GM21367 (cell line): ENCODE data around the gene NPM1.
"Not testable (repeated sequence)": the region's sequence is repeated elsewhere in the genome, so short reads cannot be mapped to it uniquely, and the experiment has no call there.

Source experiments
- ATAC-seq: cut with Tn5 transposase; IDR thresholded peaks from one replicate; pipeline ENCODE4 v1.9.1; 2021; ENCODE audit not compliant: unreplicated experiment

NPM1 gene

DNA sequence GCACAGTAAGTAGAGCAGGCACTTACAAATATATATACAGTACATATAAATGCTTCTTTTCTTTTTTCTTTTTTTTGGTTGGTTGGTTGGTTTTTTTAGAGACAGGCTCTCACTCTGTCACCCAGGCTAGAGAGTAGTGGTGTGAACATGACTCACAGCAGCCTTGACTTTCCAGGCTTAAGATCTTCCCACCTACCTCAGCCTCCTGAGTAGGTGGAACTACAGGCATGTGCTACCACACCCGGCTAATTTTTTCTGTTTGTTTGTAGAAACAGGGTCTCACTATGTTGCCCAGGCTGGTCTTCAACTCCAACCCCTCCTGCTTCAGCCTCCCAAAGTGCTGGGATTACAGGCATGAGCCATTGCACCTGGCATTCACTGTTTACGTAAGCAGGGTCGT is 2.6 kb upstream of the NPM1 start:
- ATAC-seq = not testable (repeated sequence)

DNA sequence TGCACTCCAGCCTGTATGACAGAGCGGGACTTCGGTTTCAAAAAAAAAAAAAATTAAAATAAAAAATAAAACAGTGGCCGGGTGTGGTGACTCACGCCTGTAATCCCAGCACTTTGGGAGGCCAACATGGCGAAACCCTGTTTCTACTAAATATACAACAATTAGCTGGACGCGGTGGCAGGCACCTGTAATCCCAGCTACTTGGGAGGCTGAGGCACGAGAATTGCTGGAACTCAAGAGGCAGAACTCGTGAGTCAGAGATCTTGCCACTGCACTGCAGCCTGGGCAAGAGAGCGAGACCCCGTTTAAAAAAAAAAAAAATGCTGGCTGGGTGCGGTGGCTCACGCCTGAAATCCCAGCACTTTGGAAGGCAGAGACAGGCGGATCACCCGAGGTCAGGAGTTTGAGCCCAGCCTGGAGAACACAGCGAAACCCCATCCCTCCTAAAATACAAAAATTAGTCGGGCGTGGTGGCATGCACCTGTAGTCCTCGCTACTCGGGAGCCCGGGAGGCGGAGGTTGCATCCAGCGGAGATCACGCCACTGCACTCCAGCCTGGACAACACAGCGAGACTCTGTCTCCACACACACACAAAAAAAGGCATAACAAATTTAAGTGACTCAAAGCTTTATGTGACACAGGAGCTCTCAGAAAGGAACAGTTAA is 1.5 kb upstream of the NPM1 start:
- ATAC-seq = no peak

DNA sequence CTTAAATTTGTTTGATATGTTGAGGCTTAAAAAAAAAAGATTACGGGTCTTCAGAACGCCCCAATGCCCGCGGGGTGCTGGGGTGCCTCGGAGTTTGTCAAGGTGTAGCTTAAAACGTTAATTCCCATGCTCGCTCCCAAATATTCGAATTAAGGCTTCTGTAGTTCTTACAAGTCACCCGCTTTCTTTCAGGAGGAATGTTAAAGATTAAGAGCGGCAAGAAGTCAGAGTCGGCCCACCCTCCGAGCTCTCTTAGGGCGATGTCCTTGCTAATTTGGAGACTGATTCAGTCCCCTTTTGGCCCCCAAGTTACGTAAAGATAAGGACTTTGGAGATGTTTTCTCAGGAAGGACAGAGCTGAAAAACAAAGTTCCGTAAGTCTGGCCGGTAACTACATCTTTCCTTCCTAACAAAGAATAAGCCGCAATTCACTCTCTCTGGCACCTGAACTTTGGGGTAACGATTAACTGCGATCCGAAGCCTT is 746 bp upstream of the NPM1 start:
- ATAC-seq = no peak

DNA sequence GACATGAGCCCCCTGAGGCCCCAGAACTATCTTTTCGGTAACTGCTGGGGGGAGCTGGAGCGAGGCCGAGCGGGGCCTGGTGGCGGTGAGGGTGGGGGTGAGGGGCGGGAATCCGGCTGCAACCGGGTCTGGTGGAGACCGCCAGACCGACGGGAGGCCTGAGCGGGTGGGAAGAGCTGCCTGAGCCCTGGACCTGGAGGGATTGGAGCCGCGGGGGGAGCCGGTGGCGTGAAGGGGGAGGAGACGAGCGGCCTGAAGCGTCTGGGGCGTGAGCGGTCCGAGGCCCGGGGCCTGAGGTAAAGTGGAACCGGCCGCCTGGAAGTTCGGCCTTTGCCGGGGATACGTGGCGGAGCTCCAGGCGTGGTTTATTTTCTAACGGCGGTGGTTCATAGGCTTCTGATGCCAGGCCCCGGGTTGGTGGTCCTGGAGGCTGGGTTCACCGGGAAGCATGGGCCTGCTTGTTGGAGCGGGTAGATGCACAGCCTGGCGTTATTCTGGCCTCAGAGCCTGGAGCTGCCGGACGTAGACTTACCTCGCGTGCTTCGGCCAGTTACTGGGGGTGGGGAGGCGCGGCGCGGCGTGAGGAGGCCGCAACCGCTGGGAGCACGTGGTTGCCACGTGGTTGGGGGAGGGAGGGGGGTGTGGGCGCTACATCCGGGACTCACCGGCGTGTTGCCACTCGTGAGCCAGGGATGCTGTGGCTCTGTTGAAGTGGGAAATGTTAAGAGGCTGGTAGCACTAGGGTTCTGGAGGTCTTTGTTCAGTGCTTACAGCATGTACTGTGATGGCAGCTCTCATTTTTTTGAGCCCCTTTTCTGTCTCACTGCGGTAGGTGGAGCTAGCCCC is 544 bp downstream of the NPM1 start:
- peak; percentile 33 for ATAC-seq

DNA sequence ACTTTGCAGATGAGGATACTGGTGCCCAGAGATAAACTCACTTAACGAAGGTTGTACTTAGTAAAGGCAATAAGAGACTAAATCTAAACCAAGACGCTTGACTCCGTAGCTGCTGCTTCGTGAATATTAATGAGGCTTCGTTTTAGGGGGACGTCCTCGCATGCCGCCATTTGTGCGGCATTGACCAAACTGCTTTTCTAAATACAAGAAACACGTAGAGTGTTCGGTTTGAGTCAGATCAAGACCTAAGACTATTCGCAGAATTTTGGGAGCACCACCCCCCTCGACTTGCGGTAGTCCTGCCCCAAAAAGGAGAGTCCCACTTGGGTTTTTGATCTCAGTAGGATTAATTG is 1.1 kb downstream of the NPM1 start:
- ATAC-seq = no peak

DNA sequence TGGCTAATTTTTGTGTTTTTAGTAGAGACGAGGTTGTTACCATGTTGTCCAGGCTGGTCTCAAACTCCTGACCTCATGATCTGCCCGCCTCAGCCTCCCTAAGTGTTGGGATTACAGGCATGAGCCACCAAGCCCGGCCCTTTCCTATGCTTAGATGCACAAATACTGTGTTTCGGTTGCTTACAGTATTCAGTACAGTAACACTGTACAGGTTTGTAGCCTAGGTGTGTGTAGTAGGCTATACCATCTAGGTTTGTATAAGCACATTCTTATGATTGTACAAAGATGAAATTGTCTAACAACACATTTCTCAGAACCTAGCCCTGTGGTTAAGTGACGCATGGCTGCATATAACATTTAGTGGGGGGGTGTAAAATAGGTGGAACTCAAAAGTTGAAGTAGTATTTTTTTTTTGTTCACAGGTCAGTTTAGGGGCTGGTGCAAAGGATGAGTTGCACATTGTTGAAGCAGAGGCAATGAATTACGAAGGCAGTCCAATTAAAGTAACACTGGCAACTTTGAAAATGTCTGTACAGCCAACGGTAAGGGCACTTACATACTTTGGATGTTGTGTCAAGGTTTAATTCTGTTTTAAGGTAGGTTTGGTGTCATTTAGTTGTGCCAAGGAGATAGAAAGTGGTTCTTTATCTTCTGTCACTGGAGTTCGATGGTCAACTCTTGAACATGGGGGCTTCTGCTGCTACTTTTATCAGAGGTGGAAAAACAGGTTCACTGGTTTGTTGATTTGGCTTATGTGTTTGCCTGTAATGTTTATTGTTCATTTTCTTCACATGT is 3.4 kb downstream of the NPM1 start:
- no peak for ATAC-seq

DNA sequence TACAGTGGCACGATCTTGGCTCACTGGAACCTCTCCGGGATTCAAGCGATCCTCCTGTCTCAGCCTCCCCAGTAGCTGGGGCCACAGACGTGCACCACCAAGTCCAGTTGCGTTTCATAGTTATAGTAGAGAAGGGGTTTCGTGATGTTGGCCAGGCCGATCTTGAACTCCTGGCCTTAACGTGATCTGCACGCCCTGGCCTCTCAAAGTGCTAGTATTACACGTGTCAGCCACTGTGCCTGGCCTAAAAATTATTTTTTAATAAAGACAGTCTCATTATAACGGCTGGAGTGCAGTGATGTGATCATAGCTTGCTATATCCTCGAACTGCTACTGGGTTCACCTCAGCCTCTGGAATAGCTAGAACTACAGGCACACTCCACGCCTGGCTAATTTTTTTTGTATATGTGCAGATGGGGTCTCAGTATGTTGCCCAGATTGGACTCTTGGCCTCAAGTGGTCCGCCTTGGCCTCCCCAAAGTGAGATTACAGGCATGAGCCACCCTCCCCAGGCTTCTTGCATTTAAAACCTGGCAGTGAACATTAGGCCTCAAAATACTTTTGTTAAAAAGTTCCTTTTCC is 4.4 kb downstream of the NPM1 start:
- no peak for ATAC-seq

DNA sequence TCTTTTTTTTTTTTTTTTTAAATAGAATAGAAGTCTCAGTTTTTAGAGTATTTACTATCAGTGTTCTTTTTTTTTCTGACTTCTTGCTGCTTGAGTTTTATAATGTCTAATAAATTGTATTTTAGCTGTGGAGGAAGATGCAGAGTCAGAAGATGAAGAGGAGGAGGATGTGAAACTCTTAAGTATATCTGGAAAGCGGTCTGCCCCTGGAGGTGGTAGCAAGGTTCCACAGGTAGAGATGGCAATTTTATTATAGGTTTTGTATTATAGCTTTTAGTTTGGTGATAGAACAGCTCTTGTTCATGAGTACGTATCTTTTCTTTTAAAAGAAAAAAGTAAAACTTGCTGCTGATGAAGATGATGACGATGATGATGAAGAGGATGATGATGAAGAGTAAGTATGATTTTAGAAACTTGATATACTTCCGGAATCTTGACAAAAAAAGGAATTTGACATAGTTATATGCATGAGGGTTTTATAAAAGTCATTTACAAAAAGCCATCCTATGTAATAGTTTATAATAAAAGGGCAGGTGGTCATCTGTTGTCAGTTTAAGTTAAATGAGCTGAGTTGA is 5.0 kb downstream of the NPM1 start:
- no peak for ATAC-seq

DNA sequence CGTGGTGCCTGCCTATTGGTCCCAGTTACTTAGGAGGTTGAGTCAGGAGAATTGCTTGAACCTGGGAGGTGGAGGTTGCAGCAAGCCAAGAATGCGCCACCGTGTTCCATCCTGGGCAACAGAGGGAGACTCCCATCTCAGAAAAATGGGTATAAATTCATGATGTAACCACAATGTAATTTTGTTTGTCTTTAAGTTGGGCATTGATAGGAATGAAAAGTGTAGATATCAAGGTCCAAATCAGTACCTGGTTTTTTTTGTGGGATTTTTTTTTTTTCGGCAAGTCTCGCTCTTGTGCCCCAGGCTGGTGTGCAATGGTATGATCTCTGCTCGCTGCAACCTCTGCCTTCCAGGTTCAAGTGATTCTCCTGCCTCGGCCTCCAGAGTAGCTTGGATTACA is 7.4 kb downstream of the NPM1 start:
- ATAC-seq = no peak

DNA sequence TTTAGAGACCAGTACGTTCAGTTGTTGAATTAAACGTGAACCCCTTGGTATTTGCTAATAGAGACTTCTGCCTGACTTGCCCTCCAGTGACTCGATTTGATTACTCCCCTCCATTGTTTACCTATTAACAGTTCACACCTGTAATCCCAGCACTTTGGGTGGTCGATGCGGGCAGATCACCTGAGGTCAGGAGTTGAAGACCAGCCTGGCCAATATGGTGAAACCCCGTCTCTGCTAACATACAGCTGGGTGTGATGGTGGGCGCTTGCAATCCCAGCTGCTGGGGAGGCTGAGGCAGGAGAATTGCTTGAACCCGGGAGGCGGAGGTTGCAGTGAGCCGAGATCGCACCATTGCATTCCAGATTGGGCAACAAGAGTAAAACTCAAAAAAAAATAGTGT is 8.9 kb downstream of the NPM1 start:
- not testable (repeated sequence) for ATAC-seq

DNA sequence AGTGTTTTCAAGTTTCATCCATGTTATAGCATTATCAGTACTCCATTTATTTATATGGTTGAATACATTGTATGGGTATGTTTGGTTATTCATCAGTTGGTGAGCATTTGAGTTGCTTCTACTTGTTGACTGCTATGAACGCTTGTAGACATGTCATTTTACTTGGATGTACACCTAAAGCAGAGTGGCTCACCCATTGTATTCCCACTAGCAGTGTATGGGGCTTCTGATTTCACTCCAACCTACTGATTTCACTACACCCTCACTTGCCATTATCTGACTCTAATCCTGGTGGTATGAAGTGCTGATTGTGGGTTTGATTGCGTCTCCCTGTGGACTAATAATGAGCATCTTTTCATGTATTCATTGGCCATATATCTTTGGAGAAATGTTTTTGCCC is 9.5 kb downstream of the NPM1 start:
- ATAC-seq = no peak

DNA sequence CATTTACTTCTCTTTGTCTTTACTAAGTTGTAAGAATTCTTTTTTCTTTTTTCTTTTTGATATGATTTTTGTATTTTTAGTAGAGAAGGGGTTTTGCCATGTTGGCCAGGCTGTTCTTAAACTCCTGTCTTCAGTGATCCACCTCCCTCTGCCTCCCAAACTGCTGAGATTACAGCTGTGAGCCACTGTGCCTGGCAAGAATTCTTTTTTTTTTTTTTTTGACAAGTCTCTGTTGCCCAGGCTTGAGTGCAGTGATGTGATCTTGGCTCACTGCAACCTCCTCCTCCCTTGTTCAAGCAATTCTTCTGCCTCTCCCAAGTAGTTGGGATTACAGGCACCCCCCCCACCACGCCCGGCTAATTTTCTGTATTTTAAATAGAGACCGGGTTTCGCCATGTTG is 9.9 kb downstream of the NPM1 start:
- no peak for ATAC-seq

DNA sequence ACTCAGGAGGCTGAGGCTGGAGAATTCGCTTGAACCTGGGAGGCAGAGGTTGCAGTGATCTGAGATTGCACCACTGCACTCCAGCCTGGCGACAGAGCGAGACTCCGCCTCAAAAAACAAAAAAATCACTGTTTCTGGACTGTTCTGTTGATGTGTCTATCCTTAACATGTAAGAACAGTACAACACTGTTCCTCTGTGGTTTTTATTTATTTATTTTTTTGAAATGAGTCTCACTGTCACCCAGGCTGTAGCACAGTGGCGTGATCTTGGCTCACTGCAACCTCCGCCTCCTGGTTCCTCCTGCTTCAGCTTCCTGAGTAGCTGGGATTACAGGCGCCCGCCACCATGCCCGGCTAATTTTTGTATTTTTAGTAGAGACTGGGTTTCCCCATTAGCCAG is 11.0 kb downstream of the NPM1 start:
- not testable (repeated sequence) for ATAC-seq

DNA sequence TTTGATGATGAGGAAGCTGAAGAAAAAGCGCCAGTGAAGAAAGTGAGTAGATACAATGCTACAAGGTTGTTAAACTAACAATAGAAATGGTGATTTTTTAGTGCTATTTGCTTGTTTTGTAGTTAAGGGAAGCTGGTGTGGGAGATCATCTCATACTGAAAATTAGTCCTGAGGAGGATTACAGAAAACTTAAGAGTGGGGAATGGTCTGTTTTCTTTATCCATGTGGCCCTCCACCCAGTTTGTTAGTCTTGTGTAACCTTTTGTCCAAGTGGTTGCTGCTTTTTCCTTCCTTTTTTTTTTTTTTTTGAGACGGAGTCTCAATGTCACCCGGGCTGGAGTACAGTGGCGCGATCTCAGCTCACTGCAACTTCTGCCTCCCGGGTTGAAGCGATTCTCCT is 12.5 kb downstream of the NPM1 start:
- ATAC-seq = no peak

DNA sequence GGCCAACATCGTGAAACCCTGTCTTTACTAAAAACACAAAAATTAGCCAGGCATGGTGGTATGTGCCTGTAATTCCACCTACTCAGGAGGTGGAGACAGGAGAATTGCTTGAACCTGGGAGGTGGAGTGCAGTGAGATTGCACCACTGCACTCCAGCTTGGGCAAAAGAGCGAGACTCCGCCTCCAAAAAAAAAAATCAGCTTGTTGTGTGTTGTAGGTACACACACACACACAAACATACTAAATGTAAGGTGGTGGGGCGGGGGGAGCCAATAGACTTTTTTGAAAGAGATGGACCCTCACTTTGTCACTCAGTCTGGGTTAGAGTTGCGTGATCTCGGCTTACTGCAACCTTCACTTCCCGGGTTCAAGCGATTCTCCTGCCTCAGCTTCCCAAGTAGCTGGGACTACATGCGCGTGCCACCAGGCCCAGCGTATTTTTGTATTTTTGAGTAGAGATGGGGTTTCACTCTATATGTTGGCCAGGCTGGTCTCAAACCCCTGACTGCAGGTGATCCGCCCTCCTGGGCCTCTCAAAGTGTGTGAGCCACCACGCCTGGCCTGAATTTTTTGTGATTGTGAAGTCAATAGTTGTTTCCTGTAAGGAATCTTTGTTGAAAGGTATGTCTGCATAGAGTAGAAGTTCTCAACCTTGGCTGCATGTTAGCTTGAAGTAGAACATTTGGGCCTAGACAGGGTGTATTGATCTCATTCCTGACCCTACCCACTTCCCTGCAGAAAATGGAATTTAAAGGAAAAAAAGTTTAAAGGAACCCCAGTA is 13.7 kb downstream of the NPM1 start:
- ATAC-seq = no peak

DNA sequence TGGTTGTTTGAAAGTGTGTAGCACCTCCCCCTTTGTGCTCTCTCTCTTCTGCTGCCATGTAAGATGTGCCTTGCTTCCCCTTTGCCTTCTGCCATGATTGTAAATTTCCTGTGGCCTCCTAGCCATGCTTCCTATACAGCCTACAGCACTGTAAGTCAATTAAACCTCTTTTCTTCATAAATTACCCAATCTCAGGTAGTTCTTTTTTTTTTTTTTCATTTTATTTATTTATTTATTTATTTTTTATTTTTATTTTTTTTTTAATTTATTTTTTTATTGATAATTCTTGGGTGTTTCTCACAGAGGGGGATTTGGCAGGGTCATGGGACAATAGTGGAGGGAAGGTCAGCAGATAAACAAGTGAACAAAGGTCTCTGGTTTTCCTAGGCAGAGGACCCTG is 15.1 kb downstream of the NPM1 start:
- ATAC-seq = not testable (repeated sequence)

DNA sequence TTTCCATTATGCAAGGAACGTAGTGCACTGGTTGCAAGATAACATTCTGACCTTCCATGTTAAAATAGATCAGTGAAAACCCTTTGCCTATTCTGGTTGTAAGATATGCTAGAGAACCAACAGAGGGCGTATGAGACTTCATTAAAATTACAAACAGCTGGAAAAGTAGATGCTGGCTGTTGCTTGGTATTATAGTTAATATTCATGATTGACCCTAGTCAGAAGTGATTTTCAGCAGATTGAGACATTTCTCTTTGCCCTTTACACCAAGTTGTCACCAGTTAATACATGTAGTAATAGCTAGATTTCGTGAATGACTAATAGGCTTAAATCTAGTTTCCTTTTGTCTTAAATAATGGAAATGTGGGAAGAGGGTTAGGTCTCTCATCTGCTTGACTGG is 18.0 kb downstream of the NPM1 start:
- ATAC-seq = no peak

DNA sequence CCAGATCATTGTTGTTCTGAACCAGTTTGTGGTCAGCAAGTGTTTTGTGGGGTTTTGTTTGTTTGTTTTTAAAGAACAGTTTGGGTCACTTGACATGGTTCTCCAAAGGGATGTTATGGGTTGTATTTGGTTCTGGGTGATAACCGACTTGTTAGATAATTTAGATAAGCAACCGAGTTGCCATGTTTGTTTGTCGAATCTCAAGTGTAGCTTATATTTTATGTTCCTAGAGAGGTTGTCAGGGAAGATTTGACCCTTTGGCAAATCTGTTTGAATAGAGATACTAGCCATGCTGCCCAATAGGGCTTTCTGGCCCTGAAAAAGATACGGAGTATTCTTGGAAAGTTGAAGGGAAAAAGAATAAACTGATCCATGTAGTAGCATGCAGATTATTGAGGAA is 19.6 kb downstream of the NPM1 start:
- no peak for ATAC-seq

DNA sequence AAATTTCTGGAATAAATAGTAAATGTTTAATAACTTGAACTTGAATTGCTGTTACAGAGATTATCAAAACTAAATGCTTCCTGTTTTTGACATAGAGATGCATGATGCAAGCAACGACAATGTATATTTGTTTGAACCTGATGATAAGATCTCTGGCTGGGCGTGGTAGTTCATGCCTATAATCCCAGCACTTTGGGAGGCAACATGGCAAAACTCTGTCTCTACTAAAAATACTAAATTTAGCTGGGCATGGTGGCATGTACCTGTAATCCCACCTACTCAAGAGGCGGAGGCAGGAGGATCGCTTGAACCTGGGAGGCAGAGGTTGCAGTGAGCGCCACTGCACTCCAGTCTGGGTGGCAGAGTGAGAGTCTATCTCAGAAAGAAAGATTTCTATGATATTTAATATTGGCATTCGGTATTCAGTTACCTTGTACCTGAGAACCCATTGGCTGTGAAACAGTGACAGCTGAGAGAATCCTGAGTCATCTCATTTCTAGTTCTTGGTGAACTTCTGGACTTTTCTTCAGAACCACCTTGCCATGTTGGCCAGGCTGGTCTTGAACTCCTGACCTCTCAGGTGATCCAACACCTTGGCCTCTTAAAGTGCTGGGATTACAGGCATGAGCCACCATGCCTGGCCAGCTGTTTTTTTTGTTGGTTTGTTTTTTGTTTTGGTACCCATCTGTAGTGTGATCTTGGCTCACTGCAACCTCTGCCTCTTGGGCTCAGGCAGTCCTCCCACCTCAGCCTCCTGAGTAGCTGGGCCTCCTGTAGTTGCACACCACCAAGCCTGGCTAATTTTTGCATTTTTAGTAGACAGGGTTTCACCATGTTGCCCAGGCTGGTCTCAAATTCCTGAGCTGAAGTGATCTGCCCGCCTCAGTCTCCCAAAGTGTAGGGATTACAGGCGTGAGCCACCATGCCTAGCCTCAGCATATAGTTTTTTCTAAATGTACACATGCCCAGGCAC is 21.8 kb downstream of the NPM1 start:
- ATAC-seq = no peak
